ENCODE measurements around the gene TMEM38B.

- no peak for TF ChIP-seq CTCF (IDR thresholded peaks at IDR 0.05)
- no peak for TF ChIP-seq POLR2A (IDR thresholded peaks at IDR 0.05)
Measured at GRCh38 chr9:105712297-105712696, 18.0 kb downstream of the TMEM38B start.

Data from breast epithelium (tissue), 3 donors.